ENCODE results near the gene DOCK4. TPM values are rescaled to one million over a fixed set of nuclear protein-coding genes. Genes with fewer than 3 reads are reported as not detected.

Gene DOCK4
- total RNA-seq, 1 donor from 2014 or later, result 18.5 TPM

DNA sequence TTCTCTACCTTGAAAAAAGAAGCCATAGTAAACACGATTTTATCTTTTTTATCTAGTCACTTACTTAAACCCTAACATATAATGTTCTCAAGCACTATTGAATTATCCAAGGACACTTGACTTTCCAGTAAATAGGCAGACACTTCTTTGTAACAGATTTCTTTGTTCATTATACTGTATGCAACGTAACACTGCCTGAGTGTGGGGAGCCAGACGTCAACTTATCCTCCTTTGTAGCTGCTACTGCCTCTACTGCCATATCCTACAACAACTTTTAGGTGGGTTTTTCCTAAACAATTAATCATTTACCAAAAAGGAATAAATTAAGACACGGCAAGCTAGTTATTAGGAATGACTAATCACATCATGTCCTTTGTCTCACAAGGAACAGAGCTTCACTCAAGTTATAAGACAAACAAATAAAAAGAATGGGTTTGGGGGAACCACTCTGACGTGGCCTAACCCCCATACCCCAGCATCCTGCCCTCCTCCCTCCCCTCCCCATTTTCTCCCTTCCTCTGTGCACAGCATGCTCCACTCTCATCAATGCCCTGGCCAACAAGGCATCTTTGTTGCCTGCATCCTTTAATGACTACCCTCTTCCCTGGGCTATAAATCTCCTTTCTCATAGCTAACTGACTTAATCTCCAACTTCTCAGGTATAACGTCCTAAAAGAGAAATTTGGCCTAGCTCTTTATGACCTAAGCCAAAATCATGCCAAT lies 43.3 kb downstream of the DOCK4 start:
- no peak for DNase-seq (ENCODE audit: low spot score)
- intact Hi-C loops (cut with DNase I), result no loop called here

DNA sequence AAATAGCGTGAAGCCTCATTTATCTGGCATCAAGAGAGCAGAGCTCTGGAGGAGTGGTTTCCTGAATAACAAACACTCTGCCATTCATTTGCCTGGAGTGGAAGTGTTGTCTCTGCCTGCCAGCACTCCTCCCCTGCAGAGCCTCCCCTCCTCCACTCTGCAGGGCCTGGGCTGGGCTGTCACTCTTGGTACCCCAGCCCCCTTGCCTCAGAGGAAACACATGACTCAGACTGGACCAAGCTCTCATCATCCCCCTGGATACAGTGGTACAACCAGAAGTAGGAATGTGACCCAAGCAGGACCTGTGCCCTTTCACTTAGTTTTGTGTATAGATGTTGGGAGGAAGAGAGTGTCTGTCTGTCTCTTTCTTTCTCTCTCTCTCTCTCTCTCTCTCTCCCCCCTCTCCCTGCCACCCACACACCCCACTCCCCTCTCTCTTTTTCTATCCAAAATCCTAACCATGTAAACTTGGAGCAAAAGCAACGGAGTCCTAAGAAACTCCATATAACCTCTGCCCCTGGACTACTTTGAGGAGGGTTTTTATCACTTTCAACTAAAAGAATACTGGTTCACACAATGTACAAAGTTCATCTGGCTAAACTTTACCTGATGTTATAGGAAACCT lies 43.9 kb downstream of the DOCK4 start:
- no peak for DNase-seq (ENCODE audit: low spot score)
- intact Hi-C loops (cut with DNase I), result no loop called here

DNA sequence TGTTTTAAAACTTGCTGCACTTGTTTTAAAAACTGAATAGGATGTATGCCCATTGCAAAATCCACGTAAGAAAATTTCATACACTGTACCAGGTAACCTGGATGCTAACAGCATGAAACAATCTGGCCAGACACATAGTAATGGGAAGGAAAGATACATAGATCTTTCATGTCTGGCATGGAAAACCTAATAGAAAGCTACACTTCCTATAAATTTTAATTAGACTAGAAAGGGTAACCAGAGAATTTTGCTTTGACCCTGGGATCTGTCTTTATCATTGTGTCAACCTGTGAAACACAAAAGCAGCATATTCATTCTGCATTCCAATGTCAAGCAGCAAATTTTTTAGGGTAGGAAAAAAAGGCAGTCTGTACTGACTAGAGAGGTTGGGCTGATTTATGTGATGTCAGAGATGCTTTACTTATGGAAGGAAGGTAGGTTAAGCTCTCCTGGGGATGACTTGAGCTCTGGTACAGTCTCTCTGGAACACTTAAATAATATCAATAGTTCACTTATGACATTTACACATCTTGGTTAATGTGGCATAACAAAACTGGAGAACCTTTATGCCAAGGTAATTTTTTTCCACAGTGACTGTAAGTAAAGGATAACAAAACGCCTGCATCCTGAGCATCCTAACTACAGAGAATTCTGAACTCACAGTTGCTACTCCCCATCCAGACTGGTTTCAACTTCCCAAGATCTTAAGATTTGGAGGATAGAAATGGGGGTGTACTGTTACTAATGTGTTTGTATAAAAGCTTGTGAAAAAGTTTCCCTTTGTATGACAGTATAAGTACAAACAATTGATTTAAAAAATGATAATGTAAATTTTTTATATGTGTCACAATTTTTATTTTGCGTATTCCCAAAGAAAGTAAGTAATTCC lies 44.7 kb downstream of the DOCK4 start:
- no peak for DNase-seq (ENCODE audit: low spot score)
- intact Hi-C loops (cut with DNase I), result no loop called here

DNA sequence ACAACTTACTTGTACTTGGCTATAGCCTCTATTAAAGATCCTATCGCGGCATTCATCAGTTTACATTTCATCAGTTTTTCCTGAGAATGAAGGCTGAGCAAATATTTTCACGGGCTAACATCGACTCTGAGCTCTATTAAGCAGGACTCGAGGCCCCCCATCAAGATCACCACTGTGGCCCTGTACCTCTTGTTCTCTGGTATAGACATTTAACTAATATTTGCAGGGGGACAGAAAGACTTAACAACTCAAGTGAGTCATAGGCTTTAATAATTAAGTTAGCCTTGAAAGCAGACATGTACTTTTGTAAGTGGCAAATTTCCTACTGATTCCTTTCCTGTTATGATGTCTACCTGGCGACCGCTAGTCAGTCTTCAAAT lies 45.4 kb downstream of the DOCK4 start:
- DNase-seq (ENCODE audit: low spot score), result no peak
- intact Hi-C loops (cut with DNase I), result no loop called here

DNA sequence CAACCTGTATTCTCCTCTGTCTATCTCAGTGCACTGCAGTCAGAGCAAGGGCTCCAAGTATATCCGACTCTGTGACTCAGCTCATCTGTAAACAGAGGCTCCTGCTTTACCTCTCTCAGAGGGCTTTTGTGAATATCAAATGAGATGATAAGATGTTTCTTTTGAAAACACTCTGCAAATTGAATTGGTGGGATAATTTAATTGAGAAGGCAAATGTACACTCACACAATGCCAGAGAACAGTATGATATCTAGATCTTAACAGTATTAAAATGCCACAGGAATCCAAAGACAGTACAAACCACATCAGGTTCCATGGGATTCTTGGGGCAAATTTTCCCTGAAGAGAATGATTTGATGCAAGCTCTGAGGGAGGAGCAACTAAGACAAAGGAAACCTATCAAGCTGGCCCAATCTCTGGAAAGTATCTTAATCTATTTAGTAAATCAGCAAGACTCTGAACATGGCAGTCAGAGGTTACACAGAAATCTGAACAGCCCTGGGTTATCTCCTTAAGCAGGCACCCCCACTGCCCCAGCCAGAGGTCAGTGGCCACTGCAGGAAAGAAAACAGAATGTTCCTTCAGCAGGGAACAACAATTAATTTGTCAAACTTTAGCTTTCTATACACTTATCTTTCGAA lies 45.9 kb downstream of the DOCK4 start:
- intact Hi-C loops (cut with DNase I), result no loop called here
- DNase-seq (ENCODE audit: low spot score), result no peak

DNA sequence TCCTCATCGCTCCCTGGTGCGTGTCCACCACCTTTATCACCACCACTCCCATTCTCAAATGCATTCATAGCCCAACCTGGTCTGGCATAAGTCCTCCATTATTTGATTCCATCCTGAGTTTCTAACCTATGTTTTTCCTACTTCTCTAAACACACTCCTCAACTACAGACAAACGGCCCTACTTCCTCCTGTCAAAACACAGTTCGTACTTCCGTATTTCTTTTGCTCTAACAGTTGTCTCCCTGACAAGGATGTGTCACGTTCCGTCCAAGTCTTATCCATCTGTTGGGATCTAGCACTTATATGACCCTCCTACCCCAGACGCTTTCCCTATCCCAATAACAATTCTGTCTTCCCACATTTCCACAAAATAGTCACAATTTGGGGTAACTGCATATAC lies 46.8 kb downstream of the DOCK4 start:
- intact Hi-C loops (cut with DNase I), result no loop called here

DNA sequence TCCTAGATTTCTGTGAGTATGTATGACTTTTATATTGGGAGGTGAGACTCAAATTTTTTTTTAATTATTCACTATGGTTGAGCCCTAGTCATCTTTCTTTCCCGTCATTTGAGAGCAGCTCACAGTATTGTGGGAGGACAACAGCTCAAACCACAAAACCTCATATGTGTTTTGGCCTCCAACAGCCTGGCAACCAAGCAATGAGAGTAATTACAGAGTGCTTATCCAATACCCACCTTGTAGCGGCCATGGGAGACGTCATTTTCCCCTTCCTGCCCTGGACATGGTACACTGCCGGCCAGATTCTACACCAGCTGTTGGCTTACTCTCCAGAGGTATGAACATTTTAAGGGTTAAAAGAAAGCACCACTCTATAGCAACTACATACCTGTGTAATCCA lies 49.1 kb downstream of the DOCK4 start:
- intact Hi-C loops (cut with DNase I), result no loop called here
- no peak for DNase-seq (ENCODE audit: low spot score)

More for the DNA sequence above, 46.8 kb downstream of the DOCK4 start:
- DNase-seq (ENCODE audit: low spot score), result no peak

DNA sequence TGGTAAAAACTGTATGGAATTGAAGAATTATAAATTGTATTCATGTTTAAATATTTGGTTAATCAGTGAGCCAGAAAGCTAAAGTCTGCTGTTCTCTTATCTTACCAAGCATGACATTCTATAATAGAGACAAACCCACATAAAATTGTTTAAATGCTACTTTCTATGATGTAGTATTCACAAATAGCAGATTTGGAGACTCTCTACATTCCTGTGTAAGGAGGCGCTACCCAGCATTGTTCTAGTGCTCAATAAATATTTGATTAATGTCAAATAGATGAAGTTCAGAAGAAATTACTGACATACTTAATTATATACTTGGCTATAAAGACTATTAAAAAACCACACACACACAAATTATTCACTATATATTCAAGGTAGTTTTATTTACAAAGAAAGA lies 49.8 kb downstream of the DOCK4 start:
- intact Hi-C loops (cut with DNase I), result no loop called here
- DNase-seq (ENCODE audit: low spot score), result no peak

DNA sequence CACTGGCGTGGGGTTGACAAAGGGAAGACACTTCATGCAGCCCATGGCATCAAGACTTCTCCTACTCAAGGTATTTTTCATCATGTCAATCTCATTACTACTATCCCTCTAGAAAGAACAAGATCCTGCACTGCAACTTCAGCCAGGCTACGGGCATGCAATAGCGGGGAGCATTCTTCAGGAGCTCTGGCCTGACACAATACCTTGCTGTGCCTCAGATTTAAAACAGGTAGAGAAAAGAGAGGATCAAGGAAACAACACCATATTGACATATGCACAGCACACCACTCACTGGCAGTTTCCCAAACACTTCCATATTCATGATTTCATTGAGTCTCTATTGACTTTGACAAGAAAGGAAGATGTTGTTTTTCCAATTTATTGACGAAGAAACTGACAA lies 51.5 kb downstream of the DOCK4 start:
- intact Hi-C loops (cut with DNase I), result no loop called here
- no peak for DNase-seq (ENCODE audit: low spot score)

DNA sequence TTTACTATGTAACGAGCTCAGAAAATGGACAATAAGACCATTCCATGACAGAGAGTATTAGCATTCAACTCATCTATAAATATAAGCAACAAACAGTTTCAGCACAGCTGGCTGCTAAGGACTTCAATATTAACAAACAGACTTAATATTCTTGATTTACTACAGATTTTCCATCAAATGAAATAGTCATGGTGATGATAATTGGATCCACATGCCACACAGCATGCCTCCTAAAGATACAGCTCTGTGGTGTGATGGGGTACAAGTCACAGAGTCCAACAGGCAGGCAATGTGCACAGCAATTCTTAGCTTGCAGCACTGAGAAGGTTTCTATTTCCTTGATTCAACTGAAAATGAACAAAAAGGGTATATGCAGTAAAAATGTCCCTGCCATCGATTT lies 54.0 kb downstream of the DOCK4 start:
- intact Hi-C loops (cut with DNase I), result no loop called here
- DNase-seq (ENCODE audit: low spot score), result no peak

DNA sequence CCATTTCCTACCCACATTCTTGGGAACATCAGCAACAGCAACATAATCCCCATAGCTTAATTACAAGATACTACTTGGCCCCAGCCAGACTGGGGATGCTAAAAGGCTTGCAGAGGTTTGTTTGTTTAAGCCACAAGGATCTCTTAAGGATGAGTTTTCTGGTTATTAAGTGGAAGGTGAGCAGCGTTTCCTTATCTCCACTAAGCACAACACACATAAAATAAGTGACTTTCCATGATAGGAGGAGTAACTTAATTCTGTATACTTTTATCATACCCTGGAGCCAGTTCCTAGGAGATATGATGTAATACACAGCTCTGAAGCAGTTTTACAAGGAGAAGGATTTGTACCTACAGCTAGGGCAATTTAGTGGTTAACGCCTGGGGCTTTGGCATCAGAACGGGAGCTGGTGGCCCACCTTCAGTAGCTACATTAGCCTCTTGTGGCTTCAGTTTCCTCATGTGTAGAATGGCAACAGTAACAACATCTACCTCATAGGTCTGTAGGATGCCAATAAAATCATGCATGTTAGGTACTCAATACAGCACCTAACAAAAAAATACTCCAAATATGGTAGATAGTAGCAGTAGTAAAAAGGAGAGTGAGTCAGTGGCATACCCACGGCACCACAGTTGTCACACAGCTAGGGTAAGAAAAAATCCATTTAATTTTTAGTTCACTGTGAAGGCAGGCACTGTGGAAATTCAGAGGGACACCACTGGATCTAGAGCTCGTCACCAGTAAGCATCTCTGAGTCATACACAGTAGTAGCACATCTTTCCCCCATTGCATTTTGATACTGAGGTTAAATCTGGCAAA lies 55.2 kb downstream of the DOCK4 start:
- intact Hi-C loops (cut with DNase I), result no loop called here
- no peak for DNase-seq (ENCODE audit: low spot score)

DNA sequence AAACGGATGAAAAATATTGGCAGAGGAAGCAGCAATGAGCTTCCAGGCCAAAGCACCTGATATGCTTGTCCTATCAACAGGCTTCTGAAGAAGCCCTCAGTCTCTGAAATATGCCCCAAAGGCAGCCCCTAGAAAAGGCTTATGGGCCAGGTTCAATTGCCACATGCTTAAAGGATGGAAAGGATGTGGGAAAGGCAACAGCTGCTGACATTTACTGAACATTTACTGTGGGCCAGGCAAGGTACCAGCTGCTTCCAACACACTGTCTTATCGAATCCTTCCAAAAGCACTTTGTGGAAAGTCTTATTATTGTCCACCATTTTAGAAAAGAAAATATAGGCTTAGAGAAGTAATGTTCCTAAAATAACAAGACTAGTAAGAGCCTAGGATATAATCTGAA lies 56.5 kb downstream of the DOCK4 start:
- DNase-seq (ENCODE audit: low spot score), result no peak
- intact Hi-C loops (cut with DNase I), result no loop called here

DNA sequence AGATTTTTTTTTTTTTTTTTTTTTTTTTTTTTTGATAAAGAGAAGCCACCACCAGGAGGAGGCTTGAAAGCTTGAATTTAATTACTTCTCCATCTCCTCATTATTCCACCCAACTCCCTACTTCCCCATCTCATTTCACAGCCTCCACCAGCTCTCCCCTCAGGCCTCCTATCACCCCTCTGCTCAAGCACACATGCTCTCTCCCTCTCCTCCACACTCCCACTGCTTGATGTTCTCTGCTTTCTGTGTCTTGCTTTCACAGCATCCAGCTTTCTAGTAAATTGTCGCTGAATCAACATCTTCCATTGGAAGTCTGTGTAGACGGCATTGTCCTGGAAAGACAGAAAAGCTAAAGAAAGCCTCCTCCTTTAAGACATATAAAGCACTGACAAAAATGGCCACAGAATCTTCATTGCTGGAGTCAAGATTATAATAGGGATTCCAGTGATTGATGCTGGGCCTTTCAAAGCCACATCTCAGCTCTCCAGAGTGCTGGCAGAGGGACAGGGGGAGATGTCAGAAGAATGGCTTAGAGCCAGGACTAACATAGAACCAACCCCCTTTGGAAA lies 58.3 kb downstream of the DOCK4 start:
- intact Hi-C loops (cut with DNase I), result no loop called here
- no peak for DNase-seq (ENCODE audit: low spot score)

DNA sequence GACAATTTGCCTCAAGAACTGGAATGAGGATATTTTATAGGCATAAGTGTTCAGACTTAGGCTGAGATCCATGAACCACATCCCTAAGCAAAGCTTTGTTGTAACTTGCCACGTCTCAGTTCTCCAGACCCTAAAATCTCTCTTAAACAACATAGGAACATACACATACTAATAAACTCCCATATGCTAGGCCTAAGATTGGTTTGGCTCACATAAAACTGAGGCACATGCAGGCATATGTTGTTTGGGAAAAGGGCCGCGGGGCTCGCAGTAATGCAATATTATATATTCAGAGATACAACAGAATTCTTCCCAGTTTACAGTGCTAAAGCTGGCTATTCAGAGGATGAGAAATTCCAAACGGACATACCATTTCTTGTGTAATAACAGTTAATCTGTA lies 61.0 kb downstream of the DOCK4 start:
- no peak for DNase-seq (ENCODE audit: low spot score)
- intact Hi-C loops (cut with DNase I), result no loop called here

DNA sequence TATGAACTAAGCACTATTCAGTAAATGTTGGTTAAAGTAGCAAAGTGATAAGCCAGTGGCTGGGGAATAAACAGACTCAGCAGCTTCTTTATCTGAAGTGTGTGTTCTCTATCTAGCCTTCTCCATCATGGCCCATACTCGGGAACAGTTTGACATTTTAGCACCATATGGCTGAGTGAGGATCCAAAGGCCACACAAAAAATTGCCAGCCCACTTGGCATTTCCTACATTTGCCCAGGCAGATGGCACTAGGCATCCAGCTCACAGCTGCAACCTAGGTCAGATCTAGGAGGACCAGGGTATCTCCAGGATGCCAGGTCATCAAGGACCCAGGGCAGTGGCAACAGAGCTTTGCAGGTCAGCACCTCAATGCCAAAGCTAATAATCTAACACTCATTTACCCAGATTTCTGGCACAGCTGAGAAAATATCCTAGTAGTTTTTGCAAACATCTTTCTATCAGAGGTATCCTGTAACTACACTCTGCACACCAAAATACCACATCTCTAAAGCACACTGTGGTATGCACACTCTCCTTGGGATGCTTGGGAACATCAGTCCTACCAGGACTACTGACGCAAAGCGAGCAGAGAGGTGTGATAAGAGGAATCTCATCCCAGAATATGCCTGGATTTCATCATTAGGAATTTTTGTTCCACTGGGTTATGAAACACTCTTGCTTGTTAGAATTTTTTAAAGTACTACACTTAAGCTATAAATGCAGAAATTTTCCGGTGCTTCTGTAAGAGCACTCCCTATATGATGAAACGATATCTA lies 61.7 kb downstream of the DOCK4 start:
- intact Hi-C loops (cut with DNase I), result no loop called here
- no peak for DNase-seq (ENCODE audit: low spot score)

DNA sequence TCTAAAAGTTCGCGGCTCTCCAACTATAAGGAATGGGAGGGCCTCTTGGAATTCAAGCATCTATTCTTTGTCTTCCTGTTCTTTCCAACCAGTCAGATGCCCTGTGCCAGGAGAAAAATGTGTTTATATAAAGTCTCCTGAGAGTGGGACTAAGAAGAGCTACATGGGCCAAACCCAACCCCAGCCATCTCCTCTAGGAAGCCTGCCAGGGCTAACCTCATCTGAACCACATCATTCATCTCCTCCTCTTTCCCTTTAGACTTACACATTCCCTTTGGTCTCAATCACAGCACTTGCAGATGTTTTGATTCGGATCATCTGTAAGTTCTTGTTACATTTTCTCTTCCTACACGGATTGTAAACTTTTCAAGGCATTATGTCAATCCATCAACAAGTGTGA lies 62.6 kb downstream of the DOCK4 start:
- no peak for DNase-seq (ENCODE audit: low spot score)
- intact Hi-C loops (cut with DNase I), result no loop called here

DNA sequence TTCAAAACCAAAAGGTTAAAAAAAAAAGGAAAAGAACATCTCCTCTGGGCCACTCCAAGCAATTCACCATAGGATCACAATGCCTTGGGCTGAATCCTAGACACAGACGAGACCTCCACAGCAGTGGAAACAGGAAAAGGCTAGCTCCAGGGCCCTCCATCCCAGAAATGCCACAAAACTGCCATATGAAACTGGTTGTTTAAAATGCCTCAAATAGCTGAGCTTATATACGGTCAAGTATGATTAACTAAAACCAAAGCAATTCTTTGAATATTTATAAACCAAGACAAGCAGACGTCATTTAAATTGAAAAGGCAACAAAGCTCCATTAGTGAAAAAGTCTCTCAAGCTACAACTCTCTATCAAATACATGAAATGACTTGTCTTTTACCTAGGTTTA lies 63.1 kb downstream of the DOCK4 start:
- intact Hi-C loops (cut with DNase I), result no loop called here
- DNase-seq (ENCODE audit: low spot score), result no peak

DNA sequence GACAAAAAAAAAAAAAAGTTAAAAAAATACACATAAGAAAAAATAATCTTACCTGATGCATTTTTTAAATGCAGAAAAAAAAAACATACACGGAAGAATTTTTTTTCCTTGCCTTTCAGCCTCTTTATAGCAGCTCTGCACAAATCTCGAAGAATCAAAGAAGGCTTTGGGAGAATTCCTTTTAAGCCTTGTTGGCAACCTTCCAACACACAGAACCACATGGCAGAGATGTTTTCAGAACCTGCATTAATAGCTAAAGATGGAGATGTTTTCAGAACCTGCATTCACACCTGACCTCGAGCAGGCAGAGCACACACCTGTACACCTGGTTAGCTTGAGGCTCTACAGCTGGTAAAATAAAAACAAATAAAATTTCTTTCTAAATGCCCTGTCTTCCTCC lies 65.6 kb downstream of the DOCK4 start:
- intact Hi-C loops (cut with DNase I), result no loop called here
- DNase-seq (ENCODE audit: low spot score), result no peak
